Measurements from ENCODE around the gene FAM174C. TPM values are rescaled to one million over a fixed set of nuclear protein-coding genes. Genes with fewer than 3 reads are reported as not detected.

Gene FAM174C
- polyA plus RNA-seq, 1 donor (not counting 4 experiments of a cell fraction or from before 2014, with no cell fraction given), result 18.5 TPM

DNA sequence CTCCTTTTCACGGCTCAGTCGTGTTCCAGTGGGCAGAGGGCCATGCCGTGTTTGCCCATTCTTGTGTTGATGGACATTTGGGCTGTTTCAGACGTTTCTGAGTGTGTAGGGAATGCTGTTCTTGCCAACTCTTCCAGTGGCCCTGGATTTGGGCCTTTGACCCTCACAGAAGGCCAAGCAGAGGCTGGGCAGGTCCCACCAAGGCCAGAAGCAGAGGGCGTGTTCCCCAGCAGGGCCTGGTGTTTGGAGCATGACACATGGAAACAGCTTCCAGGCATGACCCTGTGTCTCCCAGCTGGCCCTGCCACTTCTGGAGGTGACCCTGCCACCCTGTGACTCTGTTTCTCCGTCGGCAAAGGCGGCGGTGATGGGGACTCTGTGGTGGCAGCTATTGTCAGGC, 46.2 kb downstream of the FAM174C start:
- Histone ChIP-seq H3K27me3 (ENCODE audit: control insufficient read depth, extremely low read depth, insufficient read depth, low read length) (peaks cover 32% of the 10 kb centered on the region), H3K4me1 (ENCODE audit: control insufficient read depth, extremely low read depth, insufficient read depth, low read length) (peaks cover 5% of the 10 kb centered on the region), H3K4me3 (ENCODE audit: control insufficient read depth in 2 of 3, extremely low read depth in 1 of 3, insufficient read depth in 2 of 3, low read depth in 1 of 3, low read length in 3 of 3) (no peak overlapping the region), H3K9me1 (ENCODE audit: control insufficient read depth, extremely low read depth, insufficient read depth, low read length) (no peaks in the 10 kb centered on the region), H3K9me3 (ENCODE audit: control insufficient read depth, low read depth, low read length) (no peaks in the 10 kb centered on the region), H3K79me2 (ENCODE audit: control insufficient read depth, insufficient read depth, low read length) (no peaks in the 10 kb centered on the region), H3K36me3 (ENCODE audit: control insufficient read depth in 2 of 2, extremely low read depth in 1 of 2, insufficient read depth in 2 of 2, low read length in 2 of 2) (no peaks in the 10 kb centered on the region), H4K20me1 (ENCODE audit: control insufficient read depth, extremely low read depth, insufficient read depth, low read length) (no peaks in the 10 kb centered on the region), H3K9ac (ENCODE audit: control insufficient read depth, extremely low read depth, insufficient read depth, low read length) (no peak overlapping the region), H3K4me2 (ENCODE audit: control insufficient read depth, extremely low read depth, insufficient read depth, low read depth, low read length) (no peak overlapping the region), H2AFZ (ENCODE audit: control insufficient read depth, low read length) (no peak overlapping the region), H3K27ac (ENCODE audit: control insufficient read depth, insufficient read depth, low read length) (no peak overlapping the region)
- TF ChIP-seq EZH2 (IDR thresholded peaks at IDR 0.05; ENCODE audit: low read length), result no peak
- TF ChIP-seq, protein P1, sequence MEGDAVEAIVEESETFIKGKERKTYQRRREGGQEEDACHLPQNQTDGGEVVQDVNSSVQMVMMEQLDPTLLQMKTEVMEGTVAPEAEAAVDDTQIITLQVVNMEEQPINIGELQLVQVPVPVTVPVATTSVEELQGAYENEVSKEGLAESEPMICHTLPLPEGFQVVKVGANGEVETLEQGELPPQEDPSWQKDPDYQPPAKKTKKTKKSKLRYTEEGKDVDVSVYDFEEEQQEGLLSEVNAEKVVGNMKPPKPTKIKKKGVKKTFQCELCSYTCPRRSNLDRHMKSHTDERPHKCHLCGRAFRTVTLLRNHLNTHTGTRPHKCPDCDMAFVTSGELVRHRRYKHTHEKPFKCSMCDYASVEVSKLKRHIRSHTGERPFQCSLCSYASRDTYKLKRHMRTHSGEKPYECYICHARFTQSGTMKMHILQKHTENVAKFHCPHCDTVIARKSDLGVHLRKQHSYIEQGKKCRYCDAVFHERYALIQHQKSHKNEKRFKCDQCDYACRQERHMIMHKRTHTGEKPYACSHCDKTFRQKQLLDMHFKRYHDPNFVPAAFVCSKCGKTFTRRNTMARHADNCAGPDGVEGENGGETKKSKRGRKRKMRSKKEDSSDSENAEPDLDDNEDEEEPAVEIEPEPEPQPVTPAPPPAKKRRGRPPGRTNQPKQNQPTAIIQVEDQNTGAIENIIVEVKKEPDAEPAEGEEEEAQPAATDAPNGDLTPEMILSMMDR (optimal IDR thresholded peaks at IDR 0.05 in 1 of 3, IDR thresholded peaks at IDR 0.05 in 1 of 3, conservative IDR thresholded peaks at IDR 0.05 in 1 of 3; ENCODE audit: extremely low read depth in 1 of 3, insufficient read depth in 2 of 3, low read length in 3 of 3), result no peak
- dilution Hi-C loops (cut with MboI; ENCODE audit: extremely low pct_ligation_motif_present, low sequenced_read_pairs), result no loop called here
- no peak for DNase-seq (ENCODE audit: low read depth, low spot score)
- FAIRE-seq, result no peak

DNA sequence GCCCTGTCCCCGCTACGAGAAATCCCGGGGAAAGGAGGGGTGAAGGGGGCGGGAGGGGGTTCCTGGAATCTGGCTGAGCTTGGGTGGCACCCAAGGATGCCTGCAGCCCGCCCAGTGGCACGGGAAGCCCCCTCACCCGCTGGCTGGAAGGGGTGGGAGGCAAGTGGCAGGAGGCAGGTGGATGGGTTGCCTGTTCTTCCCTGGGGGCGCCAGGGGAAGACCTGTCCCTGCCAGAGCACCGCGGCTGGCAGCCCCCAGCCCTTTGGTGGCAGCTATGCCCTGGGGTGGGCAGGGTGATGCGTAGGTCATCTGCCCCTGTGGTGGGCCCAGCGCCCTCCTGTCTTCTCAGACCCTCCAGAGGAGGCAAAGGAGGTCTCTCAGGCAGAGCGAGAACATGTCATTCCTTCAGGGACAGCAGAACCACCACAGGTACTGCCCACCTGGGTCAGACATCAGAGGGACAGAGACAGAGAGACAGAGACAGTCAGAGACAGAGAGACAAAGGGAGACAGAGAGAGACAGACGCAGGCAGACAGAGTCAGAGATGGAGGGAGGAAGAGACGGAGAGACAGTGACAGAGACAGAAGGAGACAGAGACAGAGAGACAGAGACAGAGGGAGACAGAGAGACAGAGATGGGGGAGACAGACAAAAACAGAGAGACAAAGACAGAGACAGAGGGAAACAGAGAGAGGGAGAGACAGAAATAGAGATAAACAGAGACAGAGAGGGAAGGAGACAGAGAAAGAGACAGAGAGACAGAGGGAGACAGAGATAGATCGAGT, 47.1 kb downstream of the FAM174C start:
- DNase-seq (ENCODE audit: low read depth, low spot score) (no peak), FAIRE-seq (no peak)
- Histone ChIP-seq H3K4me1 (ENCODE audit: control insufficient read depth, extremely low read depth, insufficient read depth, low read length) (peaks cover 5% of the 10 kb centered on the region), H2AFZ (ENCODE audit: control insufficient read depth, low read length) (no peak overlapping the region), H3K27ac (ENCODE audit: control insufficient read depth, insufficient read depth, low read length) (no peak overlapping the region), H3K79me2 (ENCODE audit: control insufficient read depth, insufficient read depth, low read length) (no peaks in the 10 kb centered on the region), H3K9me3 (ENCODE audit: control insufficient read depth, low read depth, low read length) (no peaks in the 10 kb centered on the region), H3K9ac (ENCODE audit: control insufficient read depth, extremely low read depth, insufficient read depth, low read length) (no peak overlapping the region), H3K4me3 (ENCODE audit: control insufficient read depth in 2 of 3, extremely low read depth in 1 of 3, insufficient read depth in 2 of 3, low read depth in 1 of 3, low read length in 3 of 3) (no peak overlapping the region), H3K4me2 (ENCODE audit: control insufficient read depth, extremely low read depth, insufficient read depth, low read depth, low read length) (no peak overlapping the region), H3K36me3 (ENCODE audit: control insufficient read depth in 2 of 2, extremely low read depth in 1 of 2, insufficient read depth in 2 of 2, low read length in 2 of 2) (no peaks in the 10 kb centered on the region), H4K20me1 (ENCODE audit: control insufficient read depth, extremely low read depth, insufficient read depth, low read length) (no peaks in the 10 kb centered on the region), H3K9me1 (ENCODE audit: control insufficient read depth, extremely low read depth, insufficient read depth, low read length) (no peaks in the 10 kb centered on the region), H3K27me3 (ENCODE audit: control insufficient read depth, extremely low read depth, insufficient read depth, low read length) (peaks cover 25% of the 10 kb centered on the region)
- dilution Hi-C loops (cut with MboI; ENCODE audit: extremely low pct_ligation_motif_present, low sequenced_read_pairs), result no loop called here
- TF ChIP-seq EZH2 (IDR thresholded peaks at IDR 0.05; ENCODE audit: low read length), result no peak
- TF ChIP-seq, protein P1 (optimal IDR thresholded peaks at IDR 0.05 in 1 of 3, IDR thresholded peaks at IDR 0.05 in 1 of 3, conservative IDR thresholded peaks at IDR 0.05 in 1 of 3; ENCODE audit: extremely low read depth in 1 of 3, insufficient read depth in 2 of 3, low read length in 3 of 3), result no peak

Measured in keratinocyte (primary cell).